SK-MEL-5 (cell line): ENCODE measurements around the gene STKLD1. TPM values are rescaled to one million over a fixed set of nuclear protein-coding genes. Genes with fewer than 3 reads are reported as not detected.
"Not testable (repeated sequence)": the region's sequence is repeated elsewhere in the genome, so short reads cannot be mapped to it uniquely, and the experiment has no call there.

ENCODE experiments used
- DNase-seq: peaks from one replicate; pipeline ENCODE4 v3.0.0-alpha.2; 2016; ENCODE audit warnings: low read depth, low spot score
- in situ Hi-C: cut with HindIII; loops from 2 replicates; pipeline ENCODE4 v1.10.0; 2016; ENCODE audit warnings: low sequenced_read_pairs, high pct_unique_total_duplicates, low pct_unique_long_range_greater_than_20kb
- total RNA-seq: library from RNA; depleted of rRNA; stranded (reverse); fragments of >200 nt; shearing (Covaris generic); gene quantifications from 2 replicates; pipeline ENCODE4 v1.2.3, GENCODE V29; 2014

STKLD1 gene
- total RNA-seq, 1 experiment from 2014 or later = 1.4 TPM

DNA sequence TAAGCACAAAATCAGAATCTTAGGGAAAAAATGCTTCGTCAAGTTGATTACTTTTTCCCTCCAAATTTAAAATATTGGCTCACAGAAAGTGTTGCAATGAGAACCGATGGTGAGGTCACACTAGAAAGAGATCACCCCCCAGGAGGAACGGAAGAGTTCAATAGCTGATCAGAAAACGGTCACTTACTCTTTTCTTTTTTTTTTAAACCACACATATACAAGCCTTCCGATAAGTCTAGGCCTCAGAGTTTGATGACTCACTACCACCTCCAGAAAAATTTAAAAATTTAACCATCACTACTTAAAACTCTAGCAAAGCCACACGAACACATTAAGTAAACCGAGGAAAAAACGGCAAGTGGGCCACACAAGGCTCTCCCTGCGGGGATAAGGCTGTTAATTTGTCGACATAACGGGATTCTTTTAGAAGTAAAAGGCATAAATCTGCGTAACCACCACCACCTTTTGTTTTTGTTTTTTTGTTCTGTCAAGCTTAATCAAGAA, 1.5 kb upstream of the STKLD1 start:
- in situ Hi-C loops = loop anchor here (10.0 kb wide), 1 partner anchor 110 kb away; no protein-coding TSS in a partner anchor
- DNase-seq = no peak

DNA sequence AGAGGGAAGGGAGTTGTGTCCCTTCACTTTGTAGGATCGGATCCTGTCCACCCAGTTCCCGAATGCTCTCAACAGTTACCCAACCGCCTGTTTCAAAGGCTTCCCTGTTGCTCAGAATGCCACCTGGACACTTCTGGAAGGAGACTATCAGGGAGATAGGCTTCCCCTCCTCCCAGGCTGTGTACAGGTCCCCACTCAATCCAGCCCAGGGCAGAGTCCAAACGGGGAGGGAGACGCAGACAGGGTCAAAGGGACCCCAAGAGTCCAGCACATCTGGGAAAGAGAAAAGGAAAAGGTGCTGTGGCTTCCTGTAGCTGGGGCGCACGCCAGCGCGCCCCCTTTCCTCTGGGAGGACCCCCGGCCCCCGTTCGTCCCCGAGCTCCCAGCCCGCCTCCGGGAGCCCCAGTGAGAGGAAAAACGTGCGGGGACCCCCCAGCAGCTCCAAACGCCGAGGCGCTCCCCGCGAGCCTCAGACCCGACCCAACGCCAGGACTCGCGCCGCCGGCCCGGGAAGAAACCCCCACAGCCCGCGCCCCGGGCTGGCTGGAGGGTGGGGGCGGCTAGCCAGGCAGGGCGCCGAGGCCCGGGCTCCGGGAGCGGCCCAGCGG, 946 bp upstream of the STKLD1 start:
- in situ Hi-C loops = loop anchor here (10.0 kb wide), 1 partner anchor 110 kb away; no protein-coding TSS in a partner anchor
- DNase-seq = peak; percentile 47

DNA sequence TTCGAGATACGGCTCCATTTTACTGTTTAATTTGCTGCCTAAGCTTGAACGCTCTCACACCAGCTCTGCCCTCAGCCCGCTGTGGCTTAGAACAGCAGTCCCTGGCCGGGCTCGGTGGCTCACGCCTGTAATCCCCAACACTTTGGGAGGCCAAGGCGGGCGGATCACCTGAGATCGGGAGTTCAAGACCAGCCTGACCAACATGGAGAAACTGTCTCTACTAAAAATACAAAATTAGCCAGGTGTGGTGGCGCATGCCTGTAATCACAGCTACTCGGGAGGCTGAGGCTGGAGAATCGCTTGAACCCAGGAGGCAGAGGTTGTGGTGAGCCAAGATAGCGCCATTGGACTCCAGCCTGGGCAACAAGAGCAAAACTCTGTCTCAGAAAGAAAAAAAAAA, 1.1 kb downstream of the STKLD1 start:
- in situ Hi-C loops = loop anchor here (10.0 kb wide), 1 partner anchor 108 kb away; no protein-coding TSS in a partner anchor
- not testable (repeated sequence) for DNase-seq

DNA sequence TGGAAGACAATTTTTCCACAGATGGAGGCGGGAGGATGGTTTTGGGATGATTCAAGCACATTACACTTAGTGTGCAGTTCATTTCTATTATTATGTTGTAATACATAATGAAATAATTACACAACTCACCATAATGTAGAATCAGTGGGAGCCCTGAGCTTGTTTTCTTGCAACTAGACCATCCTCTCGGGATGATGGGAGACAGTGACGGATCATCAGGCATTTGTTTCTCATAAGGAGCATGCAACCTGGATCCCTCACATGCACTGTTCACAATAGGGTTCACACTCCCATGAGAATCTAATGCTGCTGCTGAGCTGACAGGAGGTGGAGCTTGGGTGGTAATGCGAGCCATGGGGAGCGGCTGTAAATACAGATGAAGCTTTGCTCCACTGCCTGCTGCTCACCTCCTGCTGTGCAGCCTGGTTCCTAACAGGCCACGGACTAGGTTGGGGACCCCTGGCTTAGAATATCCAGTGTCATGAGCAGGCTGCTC, 1.6 kb downstream of the STKLD1 start:
- DNase-seq = peak; percentile 75
- in situ Hi-C loops = loop anchor here (10.0 kb wide), 1 partner anchor 107 kb away; no protein-coding TSS in a partner anchor

DNA sequence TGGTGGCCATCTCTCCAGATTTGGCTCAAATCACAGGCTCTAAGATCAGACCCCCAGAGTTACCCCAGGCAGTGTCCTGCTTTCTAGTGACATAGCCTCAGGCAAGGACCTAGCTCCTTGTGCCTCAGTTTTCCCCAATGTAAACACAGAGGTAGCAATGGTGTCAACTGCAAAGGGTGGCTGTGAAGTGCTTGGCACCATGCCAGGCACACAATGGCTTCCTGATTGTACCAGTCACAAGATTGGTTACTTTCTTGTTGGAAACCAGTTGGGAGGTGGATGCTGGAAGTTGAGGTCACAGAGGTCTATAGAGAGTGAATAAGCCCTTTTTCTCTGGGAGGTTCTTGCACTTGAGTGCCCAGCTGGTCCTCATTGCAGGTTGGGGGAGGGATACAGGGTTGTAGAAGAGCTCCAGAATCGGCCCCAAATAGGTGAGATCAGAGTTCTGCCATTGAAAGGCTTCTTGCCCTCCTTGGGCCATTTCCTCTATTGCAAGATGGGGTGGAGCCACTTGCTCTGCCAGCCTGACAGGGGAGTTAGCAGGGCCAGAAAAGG, 2.3 kb downstream of the STKLD1 start:
- in situ Hi-C loops = loop anchor here (10.0 kb wide), 1 partner anchor 106 kb away; no protein-coding TSS in a partner anchor
- DNase-seq = peak; percentile 72

DNA sequence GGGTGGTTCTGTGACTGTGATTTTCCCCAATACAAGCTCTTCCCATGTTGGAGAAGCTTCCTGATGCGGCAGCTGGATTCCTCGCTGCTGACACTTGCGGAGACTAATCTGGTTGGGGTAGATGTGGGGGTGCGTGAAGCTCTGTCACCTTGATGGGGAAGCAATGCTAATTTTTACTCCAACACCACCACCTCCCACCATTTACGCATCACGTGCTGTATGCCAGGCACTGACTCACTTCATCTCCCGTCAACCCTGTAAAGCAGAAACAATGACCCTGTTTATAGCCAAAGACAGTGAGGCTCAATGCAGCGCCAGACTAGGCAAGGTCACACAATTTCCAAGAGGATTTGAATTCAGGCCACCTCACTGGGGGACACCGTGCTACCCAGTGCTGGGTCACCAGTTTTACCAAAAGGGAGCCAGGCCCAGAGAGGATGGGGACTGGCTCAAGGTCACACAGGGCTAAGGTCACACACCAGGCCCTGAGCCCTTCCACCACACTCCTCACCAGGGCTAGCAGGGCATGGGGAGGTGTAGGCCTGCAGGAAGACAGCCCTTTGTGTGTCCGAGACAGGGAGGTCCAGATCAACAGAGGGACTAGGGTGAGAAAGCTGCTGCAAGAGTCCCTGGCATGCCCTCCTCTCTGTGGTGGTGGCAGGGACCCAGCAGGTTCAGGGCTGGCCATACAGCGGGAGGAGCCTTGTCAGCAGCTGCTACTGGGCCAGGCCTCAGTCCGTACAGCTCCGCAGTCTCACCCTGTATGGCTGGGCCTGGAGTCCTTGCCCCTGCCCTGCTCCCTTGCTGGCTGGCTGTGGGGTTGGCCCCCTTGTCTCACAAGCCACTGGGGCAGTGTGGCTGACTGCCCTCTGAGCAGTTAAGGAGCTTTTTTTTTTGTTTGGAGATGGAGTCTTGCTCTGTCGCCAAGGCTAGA, 3.3 kb downstream of the STKLD1 start:
- DNase-seq = peak; percentile 92
- in situ Hi-C loops = loop anchor here (10.0 kb wide), 1 partner anchor 105 kb away; no protein-coding TSS in a partner anchor

DNA sequence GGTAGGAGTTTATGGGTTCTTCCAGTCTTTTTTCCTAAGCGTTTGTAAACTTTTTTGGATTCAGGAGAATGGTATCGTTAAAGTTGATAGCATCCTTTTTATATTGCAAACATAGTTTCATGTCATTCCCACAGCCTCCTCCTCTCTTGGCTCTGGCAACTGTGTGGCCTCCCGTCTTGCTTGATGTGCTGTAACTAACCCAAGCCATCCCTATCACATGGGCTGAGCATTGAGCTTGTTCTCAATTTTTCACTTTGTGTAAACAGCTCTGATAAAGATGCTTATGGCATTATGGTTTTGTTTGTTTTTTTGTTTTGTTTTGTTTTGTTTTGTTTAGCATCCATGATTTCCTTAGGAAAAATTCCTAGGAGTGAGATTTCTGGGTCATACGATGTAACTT, 4.6 kb downstream of the STKLD1 start:
- no peak for DNase-seq
- in situ Hi-C loops = no loop called here

DNA sequence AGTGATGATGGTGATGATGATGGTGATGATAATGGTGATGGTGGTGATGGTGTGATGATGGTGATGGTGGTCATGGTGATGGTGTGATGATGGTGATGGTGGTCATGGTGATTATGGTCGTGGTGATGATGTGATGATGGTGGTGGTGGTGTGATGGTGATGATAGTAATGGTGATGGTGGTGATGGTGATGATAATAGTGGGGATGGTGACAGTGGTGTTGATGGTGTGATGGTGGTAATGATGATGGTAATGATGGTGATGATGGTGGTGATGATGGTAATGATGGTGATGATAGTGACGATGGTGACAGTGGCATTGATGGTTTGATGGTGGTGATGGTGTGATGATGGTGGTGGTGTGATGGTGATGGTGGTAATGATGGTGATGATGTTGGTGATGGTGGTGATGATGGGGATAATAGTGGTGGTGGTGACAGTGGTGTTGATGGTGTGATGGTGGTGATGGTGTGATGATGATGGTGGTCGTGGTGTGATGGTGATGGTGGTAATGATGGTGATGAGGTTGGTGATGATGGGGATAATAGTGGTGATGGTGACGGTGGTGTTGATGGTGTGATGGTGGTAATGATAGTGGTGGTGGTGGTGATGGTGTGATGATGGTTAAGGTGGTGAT, 6.5 kb downstream of the STKLD1 start:
- in situ Hi-C loops = no loop called here

DNA sequence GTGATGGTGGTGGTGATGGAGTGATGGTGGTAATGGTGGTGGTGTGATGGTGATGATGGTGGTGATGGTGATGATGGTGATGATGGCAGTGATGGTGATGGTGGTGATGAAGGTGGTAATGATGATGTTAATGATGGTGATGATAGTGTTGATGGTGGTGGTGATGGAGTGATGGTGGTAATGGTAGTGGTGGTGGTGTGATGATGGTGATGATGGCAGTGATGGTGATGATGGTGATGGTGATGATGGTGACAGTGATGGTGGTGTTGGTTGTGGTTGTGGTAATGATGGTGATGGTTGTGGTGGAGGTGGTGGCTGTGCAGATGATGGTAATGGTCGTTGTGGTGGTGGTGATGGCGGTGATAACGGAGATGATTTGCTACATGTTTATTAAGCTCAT, 7.3 kb downstream of the STKLD1 start:
- no peak for DNase-seq
- in situ Hi-C loops = no loop called here

More for the DNA sequence above, 6.5 kb downstream of the STKLD1 start:
- no peak for DNase-seq

DNA sequence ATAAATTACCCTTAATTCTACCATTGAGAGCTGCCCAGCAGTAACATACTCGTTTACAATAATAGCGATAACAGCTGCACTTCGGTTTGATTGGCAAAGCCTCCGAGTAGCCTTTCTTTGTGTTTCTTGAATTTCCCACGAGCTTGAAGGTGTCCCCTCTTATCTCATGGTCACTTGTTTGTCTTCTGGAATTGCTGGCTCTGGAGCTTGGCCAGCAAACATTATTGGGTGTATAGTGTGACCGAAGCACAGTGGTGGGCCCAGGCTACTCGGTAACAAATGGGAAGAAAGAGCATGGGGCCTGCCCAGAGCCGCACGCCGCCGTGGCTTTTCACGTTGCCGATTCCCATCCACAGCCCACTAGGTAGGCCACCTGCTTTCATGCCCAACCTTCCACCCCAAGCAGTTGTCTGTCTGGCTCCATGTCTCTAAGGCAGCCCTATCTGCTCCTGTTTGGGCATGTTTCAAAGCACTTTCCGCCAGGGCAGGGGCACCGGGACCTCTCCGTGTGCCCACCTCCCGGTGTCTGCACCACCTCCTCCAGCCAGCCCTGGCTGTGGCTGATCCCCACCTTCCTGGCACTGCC, 8.7 kb downstream of the STKLD1 start:
- DNase-seq = no peak
- in situ Hi-C loops = no loop called here

DNA sequence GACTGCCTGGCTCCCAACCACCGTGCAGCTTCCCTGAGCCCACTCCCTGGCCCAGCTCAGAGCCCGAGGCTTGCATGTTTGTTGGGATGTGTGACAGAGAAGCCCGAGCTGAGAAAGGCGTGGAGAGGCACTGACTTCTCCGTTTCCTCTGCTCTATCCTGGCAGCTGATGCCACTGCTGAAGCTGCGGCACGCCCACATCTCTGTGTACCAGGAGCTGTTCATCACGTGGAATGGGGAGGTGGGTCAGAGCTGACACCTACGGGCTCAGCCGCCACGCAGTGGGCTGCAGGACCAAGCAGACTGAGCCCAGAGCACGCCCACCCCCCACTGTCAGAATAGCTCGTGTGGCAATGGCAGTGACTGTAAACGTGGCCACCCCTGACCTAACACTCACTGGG, 9.3 kb downstream of the STKLD1 start:
- in situ Hi-C loops = no loop called here
- no peak for DNase-seq

DNA sequence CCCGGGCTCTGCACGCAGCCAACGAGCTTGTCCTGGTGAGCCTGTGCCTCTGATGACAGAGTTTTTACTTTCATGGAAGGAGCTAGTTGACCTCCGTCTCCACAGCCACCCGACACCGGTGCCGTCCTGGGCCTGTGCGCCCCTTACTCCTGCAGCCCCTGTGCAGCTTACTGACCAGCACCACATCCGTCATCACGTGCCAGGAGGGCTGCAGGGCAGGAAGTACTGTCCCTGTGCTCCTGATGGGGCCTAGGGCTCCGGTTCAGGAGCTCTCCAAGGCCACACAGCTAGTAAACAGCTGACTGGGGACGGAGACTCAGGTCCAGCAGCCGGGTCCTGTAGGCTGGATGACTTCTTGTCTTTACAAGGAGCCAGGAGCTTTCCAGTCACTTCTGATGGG, 10.2 kb downstream of the STKLD1 start:
- DNase-seq = no peak
- in situ Hi-C loops = no loop called here

DNA sequence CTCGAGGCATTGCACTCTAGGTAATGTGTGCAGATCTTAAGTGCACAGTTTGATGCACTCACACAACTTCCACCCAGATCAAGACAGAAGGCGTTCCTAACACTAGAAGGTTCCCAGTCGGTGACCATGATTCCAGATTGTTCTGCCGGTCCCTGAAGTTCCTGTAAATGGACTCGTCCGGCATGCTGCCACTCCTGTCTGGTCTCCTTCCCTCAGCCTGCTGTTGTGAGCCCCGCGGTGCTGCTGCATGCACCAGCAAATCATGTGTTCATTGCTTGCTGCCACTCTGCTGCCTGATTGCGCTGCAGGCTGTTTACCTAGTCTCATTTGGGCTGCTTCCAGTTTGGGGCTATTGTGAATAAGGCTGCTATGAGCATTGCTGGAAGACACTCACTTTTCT, 11.5 kb downstream of the STKLD1 start:
- DNase-seq = no peak
- in situ Hi-C loops = no loop called here

DNA sequence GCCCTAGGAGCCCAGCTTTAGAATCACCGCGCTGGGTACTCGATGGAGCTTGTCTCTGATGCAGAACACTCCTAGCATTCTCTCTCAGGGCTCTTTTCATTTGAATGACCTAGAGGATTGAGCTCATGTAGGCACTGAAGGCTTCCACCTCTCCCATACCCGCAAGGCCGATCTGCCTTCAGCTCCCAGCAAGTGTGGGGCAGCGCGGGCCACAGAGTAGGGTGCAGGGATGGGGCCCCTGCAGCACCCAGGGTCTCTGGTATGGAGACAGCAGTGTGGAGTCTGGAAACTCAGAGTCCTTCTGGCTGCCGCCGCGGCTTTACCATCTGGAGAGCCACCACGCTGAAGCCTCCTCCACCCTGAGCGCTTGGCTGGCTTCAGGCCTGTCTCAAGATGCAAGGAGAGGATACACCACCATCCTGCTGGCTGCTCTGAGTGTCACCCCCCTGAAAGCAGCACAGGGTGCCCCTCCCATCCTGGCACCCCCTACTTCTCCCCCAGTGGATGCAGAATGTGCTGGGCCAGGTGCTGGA, 12.9 kb downstream of the STKLD1 start:
- DNase-seq = no peak
- in situ Hi-C loops = no loop called here

DNA sequence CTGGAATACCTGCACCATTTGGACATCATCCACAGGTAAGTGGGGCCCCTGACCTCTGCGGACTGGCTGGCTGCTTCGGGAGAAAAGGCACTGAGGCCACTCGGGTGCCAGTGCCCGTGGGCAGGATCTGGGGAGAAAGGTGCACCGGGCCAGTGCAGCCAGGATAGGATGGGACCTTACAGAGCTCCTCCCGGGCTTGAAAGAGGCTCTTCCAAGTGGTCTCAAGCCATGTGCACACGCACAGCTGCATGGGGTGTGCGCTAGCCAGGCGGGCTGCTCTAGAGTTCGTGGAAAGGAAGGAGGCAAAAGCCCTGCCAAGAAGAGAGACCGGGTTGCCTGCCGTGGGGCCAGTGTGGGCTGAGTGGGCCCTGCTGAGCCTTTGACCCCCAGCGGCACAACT, 13.4 kb downstream of the STKLD1 start:
- in situ Hi-C loops = no loop called here
- DNase-seq = no peak

DNA sequence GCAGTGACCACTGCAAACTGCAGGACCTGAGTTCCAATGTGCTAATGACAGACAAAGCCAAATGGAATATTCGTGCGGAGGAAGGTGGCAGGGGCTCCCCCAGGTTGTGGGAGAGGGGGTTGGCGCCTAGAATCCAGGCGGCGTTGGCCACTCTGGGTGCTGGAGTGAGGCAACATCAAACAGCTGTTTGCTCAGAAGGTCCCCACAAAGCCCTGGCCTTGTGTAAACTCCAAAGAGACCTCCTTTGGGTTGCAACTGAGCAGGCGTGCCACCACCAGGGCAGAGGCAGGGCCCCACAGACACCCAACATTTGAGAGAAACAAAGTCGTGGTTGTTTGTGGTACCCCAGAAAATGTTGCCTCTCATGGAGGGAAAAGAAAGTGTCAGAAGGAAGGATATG, 14.5 kb downstream of the STKLD1 start:
- no peak for DNase-seq
- in situ Hi-C loops = no loop called here

DNA sequence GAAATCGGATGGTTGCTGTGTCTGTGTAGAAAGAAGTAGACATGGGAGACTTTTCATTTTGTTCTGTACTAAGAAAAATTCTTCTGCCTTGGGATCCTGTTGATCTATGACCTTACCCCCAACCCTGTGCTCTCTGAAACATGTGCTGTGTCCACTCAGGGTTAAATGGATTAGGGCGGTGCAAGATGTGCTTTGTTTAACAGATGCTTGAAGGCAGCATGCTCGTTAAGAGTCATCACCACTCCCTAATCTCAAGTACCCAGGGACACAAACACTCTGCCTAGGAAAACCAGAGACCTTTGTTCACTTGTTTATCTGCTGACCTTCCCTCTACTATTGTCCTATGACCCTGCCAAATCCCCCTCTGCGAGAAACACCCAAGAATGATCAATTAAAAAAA, 15.3 kb downstream of the STKLD1 start:
- in situ Hi-C loops, DNase-seq: not testable (repeated sequence)
